ENCODE data around the gene SREBF2.

Gene SREBF2

DNA sequence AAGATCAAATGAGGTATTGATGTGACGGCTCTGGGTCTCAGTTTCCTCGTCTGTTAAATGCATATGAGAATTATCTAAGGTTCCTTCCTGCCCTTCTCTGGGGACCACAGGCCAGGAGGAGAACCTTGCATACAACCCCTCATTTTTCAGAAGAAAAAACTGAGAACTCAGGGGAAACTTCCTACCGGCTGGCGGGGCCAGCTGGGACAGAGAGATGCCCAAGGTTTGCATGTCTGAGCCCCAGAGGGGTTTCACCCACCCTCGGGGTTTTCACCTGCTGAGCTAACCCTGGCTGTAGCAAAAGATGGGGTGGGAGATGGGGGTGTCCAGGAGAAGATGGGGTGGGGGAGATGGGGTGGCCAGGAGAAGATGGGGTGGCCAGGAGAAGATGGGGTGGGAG, 89.4 kb downstream of the SREBF2 start:
- DNase-seq (ENCODE audit: low read depth) = no peak

- DNase-seq (ENCODE audit: low read depth) = no peak
These were observed 90.2 kb downstream of the SREBF2 start for GRCh38 chr22:41922940-41923594.

DNA sequence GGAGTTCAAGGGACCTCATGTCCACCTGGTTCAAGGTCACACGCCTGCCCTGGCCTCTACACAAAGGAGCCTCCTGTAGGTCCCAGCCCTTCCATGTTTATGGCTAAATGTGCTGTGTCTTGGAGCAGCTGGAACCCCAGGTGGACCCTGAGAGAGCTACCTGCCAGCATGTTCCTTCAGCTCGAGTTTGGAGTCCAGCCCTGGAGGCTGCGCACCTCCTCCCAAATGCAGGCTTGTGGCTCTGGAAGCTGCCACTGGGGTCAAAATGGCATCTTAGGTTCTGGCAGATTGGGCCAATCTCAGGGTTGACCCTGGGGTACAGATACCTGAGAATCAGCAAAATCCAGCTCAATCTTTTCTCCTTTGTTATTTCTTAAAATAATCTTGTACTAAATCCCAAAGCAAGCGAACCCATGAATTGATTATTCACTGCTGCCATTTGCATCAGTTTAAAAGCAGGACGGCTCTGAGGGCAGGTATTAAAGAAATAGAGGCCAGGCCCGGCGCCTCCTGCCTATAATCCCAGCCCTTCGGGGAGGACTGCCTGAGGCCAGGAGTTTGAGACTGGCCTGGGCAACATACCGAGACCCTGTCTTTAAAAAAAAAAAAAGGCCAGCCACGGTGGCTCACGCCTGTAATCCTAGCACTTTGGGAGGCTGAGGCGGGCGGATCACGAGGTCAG, 90.8 kb downstream of the SREBF2 start:
- DNase-seq (ENCODE audit: low read depth) = no peak

- peak; percentile 59 for DNase-seq (ENCODE audit: low read depth)
These were observed 93.0 kb downstream of the SREBF2 start for GRCh38 chr22:41925783-41926460.

DNA sequence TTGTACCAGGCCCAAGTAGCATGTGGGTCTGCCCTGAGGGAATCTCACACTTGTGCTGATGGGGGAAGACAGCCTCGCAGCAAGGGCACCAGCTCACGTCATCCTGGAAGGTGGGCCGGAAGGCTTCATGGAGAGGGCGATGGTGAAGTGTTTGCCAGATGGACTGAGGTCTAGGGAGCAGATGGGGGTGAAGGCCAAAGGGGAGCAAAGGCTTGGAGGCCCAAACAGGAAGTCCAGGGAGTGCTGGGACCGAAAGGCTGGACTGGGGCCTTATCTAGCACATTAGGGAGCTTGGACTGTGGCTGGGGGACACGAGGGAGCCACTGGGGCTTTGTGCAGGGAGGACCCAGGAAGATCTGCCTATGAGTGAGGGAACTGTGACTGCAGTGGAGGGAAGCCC, 94.9 kb downstream of the SREBF2 start:
- DNase-seq (ENCODE audit: low read depth) = no peak

GRCh38 chr22:41928593-41929417, 95.9 kb downstream of the SREBF2 start:
- no peak for DNase-seq (ENCODE audit: low read depth)

DNA sequence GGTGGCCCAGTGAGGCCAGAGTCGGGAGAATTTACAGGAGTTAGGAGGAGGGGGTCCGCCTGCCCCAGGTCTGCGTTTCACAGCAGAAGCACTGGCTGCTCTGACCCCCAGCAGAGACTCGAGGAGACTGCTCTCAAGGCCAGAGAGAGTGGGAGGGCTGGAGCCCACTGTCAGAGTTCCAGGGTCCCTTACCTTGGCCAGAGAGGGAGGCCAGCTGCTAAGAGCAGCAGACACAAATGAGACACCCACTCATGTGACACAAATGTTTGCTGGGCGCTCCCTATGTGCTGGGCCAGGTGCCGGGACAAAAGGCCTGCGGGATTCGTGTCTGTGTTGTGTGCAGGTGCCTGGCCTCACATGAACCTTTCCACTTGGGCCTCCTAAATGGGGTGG, 96.5 kb downstream of the SREBF2 start:
- DNase-seq (ENCODE audit: low read depth) = no peak

GRCh38 chr22:41931701-41932269, 98.9 kb downstream of the SREBF2 start:
- no peak for DNase-seq (ENCODE audit: low read depth)

GRCh38 chr22:41932353-41932752, 99.4 kb downstream of the SREBF2 start:
- DNase-seq (ENCODE audit: low read depth) = no peak

GRCh38 chr22:41933411-41934177, 100.7 kb downstream of the SREBF2 start:
- DNase-seq (ENCODE audit: low read depth) = no peak

GRCh38 chr22:41934284-41935014, 101.5 kb downstream of the SREBF2 start:
- DNase-seq (ENCODE audit: low read depth) = no peak

DNA sequence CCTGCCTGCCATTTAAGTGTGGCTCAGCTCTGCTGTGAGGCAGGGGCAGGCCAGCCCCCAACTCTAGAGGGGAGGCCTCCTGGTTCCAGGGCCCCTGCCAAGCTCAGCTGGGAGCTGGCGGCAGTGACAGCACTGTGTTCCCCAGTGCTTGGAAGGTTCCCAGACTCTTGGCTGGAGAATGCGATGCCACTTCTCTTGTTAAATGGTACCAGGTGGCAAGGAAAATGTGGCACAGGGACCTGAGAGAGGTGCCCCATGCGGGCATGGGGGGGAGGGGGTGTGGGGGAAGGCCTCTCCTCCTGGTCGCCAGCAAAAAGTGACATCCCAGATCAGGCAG, 102.1 kb downstream of the SREBF2 start:
- DNase-seq (ENCODE audit: low read depth) = no peak

GRCh38 chr22:41935509-41935908, 102.6 kb downstream of the SREBF2 start:
- DNase-seq (ENCODE audit: low read depth) = no peak

DNA sequence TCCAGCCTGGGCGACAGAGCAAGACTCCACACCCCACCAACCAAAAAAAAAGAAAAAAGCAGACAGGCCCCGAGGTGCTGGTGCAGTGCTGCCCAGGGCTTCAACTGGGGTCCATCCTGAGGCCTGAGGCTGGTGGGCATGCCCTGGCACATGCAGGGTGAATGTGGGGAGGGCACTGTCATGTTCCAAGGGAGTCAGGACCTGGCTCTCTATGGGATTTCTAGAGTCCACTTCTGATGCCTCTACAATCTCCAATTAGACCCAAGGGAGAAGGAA, 103.9 kb downstream of the SREBF2 start:
- DNase-seq (ENCODE audit: low read depth) = no peak

DNA sequence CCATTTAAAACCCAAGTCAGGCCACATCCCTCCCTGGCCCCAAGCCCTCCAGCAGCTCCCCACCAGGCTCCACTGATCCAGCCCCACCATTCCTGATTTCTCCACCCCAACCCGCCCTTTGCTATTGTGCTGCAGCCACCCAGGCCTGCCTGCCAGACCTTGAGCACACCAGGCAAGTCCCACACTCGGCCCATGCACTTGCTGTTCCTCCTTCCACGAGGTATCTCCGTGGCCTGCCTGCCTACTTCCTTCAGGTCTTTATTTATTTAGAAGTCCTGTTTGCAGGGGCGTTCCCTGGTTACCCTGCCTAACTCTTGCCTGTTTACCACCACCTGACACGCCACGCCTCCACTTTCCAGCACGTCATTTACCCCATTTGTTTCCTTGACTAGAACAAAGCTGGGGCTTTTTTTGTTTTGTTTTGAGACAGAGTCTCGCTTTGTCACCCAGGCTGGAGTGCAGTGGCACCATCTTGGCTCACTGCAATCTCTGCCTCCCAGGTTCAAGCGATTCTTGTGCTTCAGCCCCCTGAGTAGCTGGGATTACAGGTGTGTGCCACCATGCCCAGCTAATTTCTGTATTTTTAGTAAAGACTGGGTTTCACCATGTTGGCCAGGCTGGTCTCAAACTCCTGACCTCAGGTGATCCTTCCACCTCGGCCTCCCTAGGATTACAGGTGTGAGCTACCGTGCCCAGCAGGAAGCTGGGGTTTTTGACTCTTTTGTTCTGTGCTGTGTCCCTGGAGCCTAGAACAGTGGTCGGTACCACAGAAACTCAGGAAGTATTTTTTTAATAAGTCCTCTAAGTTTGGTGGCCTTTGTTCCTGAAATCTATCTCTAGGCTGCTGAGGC, 107.3 kb downstream of the SREBF2 start:
- DNase-seq (ENCODE audit: low read depth) = peak; percentile 90

DNA sequence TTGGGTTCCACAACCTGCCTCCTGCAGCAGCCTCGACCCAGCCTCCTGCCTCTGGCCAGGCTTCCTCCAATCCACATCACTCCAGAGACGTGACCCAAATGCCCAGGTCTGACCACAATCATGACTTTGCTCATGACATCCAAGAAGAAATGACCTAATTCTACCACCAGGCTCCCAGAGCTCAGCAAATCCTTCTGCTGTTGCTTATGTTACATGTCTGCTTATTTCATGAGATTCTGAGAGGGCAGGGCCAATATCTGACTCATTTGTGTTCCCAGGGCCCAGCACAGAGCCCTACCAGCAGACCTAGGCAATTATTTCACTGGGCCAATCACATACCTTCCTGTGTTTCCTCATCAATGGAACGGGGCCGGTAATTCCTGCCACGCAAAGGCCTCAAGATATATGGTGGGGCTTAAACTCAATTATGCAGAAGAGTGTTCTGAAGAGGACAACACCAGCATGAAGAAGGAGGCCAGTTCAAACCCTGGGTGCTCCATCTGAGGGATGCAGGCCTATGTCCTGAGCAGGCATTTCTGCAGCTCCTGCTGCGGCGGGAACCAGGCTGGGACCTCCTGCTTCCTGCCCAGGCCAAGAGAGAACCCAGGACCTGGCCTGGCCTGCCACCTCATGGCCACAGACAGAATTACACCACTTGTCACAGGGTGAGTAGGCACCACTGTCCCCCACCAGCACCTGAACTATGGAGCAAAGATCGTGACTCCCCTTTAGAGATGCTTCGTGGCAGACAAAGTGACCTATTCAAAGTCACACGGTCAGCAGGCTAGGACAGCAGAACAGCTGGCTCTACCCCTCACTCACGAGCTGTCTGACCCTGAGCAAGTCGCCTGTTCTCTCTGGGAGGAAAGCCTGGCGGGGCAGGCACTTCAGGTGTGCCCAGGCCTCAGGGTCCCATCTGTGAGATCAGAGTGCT, 108.2 kb downstream of the SREBF2 start:
- peak; percentile 78 for DNase-seq (ENCODE audit: low read depth)

DNA sequence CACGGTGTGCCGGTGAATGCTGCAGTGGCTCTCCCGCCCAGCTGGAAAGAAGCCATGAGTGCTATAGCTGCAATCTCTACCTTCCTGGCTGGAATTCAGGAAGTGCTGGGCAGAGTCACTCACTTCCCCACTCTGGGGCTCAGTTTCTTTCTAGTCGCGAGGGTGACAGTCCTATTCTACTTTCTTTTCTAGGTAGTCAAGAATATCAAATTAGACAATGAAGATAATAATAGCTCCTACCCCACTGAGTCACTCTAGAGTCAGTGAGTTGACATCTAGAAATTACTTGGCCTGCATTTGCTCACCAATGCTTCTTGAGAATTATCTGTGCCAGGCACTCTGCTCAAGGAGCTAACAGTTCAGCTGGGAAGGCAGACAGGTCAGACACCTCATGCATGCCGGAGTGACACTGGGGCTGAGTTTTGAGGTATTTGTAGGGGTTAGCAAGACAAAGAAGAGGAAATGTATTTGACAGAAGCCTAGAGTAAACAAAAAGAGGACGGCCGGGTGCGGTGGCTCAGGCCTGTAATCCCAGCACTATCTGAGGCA, 110.8 kb downstream of the SREBF2 start:
- no peak for DNase-seq (ENCODE audit: low read depth)

- DNase-seq (ENCODE audit: low read depth) = peak; percentile 74
These were observed 113.9 kb downstream of the SREBF2 start, which contains the start of gene CENPM for GRCh38 chr22:41946629-41947423. TSS of gene CENPM (minus strand) at chr22:41947152. CDS start at chr22:41947076, 76 bp downstream.
